A549 (cell line): Measurements from ENCODE around the gene MAPKAP1. TPM values are rescaled to one million over a fixed set of nuclear protein-coding genes. Genes with fewer than 3 reads are reported as not detected.
A peak's percentile ranks its signal among the peaks of the same experiment; 100 is the strongest.
"Not testable (repeated sequence)": the region's sequence is repeated elsewhere in the genome, so short reads cannot be mapped to it uniquely, and the experiment has no call there.

ENCODE experiments used
- ATAC-seq, 2 experiments: fragments of 200-7000 bp in 1 of 2; fragments of >200 bp in 1 of 2; cut with Nextera tagmentation in 1 of 2; cut with Tn5 transposase in 1 of 2; 3 replicates each; pipeline versions ENCODE4 v1.8.0 to v1.9.1; 2018 to 2020; ENCODE audit warnings: mild to moderate bottlenecking in 1 of 2, moderate library complexity in 1 of 2
- CTCF ChIA-PET: fragments of 300-600 bp; sonication (Branson Sonifier 250); formaldehyde crosslinking; extraction: SDS; loops from one replicate; lab custom pipeline; 2021; ENCODE audit warnings: antibody characterized with exemption, inconsistent platforms; lab: Yijun Ruan, JAX
- POLR2A ChIA-PET: fragments of 350-600 bp; formaldehyde crosslinking; extraction: SDS; loops from one replicate; lab custom pipeline; 2021; ENCODE audit warnings: antibody characterized with exemption, inconsistent platforms; lab: Yijun Ruan, JAX
- DNase-seq, 2 experiments: peaks; one replicate each; pipeline versions ENCODE4 v3.0.0 to v3.0.0-alpha.2; 2011 to 2016; ENCODE audit warnings: low read depth in 1 of 2, low spot score in 1 of 2
- FAIRE-seq: peaks from 2 replicates; lab custom pipeline; 2011; peaks lifted over from hg19 to GRCh38; lab: Jason Lieb, UNC
- H3K27ac ChIP-seq, 2 experiments: fragments of >200 bp; sonication (Bioruptor Twin); formaldehyde crosslinking; 3 replicates each; pipeline ENCODE4 v1.5.1; 2016 to 2017
- H3K4me1 ChIP-seq: fragments of >200 bp; sonication (Bioruptor Twin); formaldehyde crosslinking; 3 replicates; pipeline ENCODE4 v1.6.1; 2016
- H3K4me2 ChIP-seq: fragments of >200 bp; sonication (Bioruptor Twin); formaldehyde crosslinking; 3 replicates; pipeline ENCODE4 v1.6.1; 2016
- H3K4me3 ChIP-seq: fragments of >200 bp; sonication (Bioruptor Twin); formaldehyde crosslinking; 3 replicates; pipeline ENCODE4 v1.5.1; 2016
- H3K9me3 ChIP-seq: fragments of >200 bp; sonication (Bioruptor Twin); formaldehyde crosslinking; 3 replicates; pipeline ENCODE4 v1.6.1; 2016
- CTCF ChIP-seq: fragments of >200 bp; sonication (Bioruptor Twin); formaldehyde crosslinking; IDR thresholded peaks from 3 replicates; pipeline ENCODE4 v1.5.1; 2016
- E2F6 ChIP-seq: IDR thresholded peaks from 2 replicates; pipeline ENCODE4 v1.6.1; 2012; ENCODE audit warnings: low read depth, borderline replicate concordance
- ESRRA ChIP-seq: fragments of 150-350 bp; IDR thresholded peaks from 2 replicates; pipeline ENCODE4 v1.6.1; 2014; ENCODE audit warnings: mild to moderate bottlenecking, low read length, borderline replicate concordance
- FOSB ChIP-seq: fragments of 250-450 bp; sonication (Bioruptor Pico); IDR thresholded peaks from 2 replicates; pipeline ENCODE4 v1.5.0; 2020; ENCODE audit warnings: mild to moderate bottlenecking, moderate library complexity
- HEYL ChIP-seq: fragments of 250-450 bp; sonication (Bioruptor Pico); IDR thresholded peaks from 2 replicates; pipeline ENCODE4 v1.8.0; 2021; ENCODE audit warnings: mild to moderate bottlenecking, moderate library complexity
- JUN ChIP-seq, 2 experiments: fragments of >200 bp; sonication (Bioruptor Twin); formaldehyde crosslinking; IDR thresholded peaks; 2 replicates in 1 of 2; 3 replicates in 1 of 2; pipeline ENCODE4 v1.6.1; 2016 to 2017
- JUNB ChIP-seq: fragments of >200 bp; sonication (Bioruptor Twin); formaldehyde crosslinking; IDR thresholded peaks from 2 replicates; pipeline ENCODE4 v1.6.1; 2016
- KDM1A ChIP-seq: fragments of 200-600 bp; sonication (generic); IDR thresholded peaks from 2 replicates; pipeline ENCODE4 v1.6.1; 2016; ENCODE audit warnings: low read depth, mild to moderate bottlenecking
- MAFK ChIP-seq: fragments of 450-650 bp; IDR thresholded peaks from 2 replicates; pipeline ENCODE4 v1.6.1; 2014; ENCODE audit not compliant: partially characterized antibody
- MAX ChIP-seq: IDR thresholded peaks from 2 replicates; pipeline ENCODE4 v1.6.1; 2012
- MAZ ChIP-seq: fragments of 150-350 bp; IDR thresholded peaks from 2 replicates; pipeline ENCODE4 v1.6.1; 2014; ENCODE audit warnings: antibody characterized with exemption, low read depth, low read length, borderline replicate concordance
- NR3C1 ChIP-seq: fragments of >200 bp; sonication (Bioruptor Twin); formaldehyde crosslinking; IDR thresholded peaks from 3 replicates; pipeline ENCODE4 v1.6.1; 2017
- PBX3 ChIP-seq: IDR thresholded peaks from 2 replicates; pipeline ENCODE4 v1.6.1; 2012
- POLR2AphosphoS2 ChIP-seq: conservative IDR thresholded peaks from 2 replicates; pipeline ENCODE4 v1.6.1; 2012; ENCODE audit warnings: low read length, improper control_type of control experiment, inconsistent platforms
- TP53 ChIP-seq: fragments of 250-450 bp; sonication (Bioruptor Pico); IDR thresholded peaks from 2 replicates; pipeline ENCODE4 v1.5.0; 2021; ENCODE audit warnings: mild to moderate bottlenecking, moderate library complexity
- WGBS: methylation state at CpG from one replicate; pipeline ENCODE4 v1.1.6; 2017; ENCODE audit errors: missing lambda C conversion rate; 5-methylcytosine and 5-hydroxymethylcytosine counted together
- polyA plus RNA-seq, 4 experiments: library from polyadenylated mRNA; depleted of rRNA in 3 of 4; stranded (reverse); fragments of >200 nt; fragmentation: RNase III in 1 of 4; extraction: RNeasy Plus Mini Kit Qiagen cat#74134 plus additional on column Dnase treatment in 1 of 4; gene quantifications; 2 replicates in 3 of 4; 3 replicates in 1 of 4; pipeline ENCODE4 v1.2.3, GENCODE V29; 2011 to 2017

Gene MAPKAP1
- polyA plus RNA-seq, 2 of the 4 experiments (the other 2 are of a cell fraction): 49.9 to 119 TPM

- Histone ChIP-seq H3K9me3 (no peaks in the 10 kb centered on the region), H3K27ac (no peak overlapping the region), H3K4me1 (no peaks in the 10 kb centered on the region), H3K4me2 (no peak overlapping the region), H3K4me3 (no peak overlapping the region)
- CTCF ChIA-PET: interaction anchor here (0.6 to 2.2 kb wide), 5 partner anchors 11 to 198 kb away, joined by 3 to 8 read pairs (median 4); no protein-coding TSS in a partner anchor
- TF ChIP-seq MAX (no peak), MAFK (peak; percentile 85)
- no peak for FAIRE-seq
- no peak for DNase-seq
- POLR2A ChIA-PET: interaction anchor here (1.2 kb wide), 1 partner anchor 17 kb away, joined by 3 read pairs; no protein-coding TSS in a partner anchor
- WGBS: 95% methylated on average over 2 of the region's 2 CpGs
- ATAC-seq: no peak
Measured at GRCh38 chr9:125574126-125574877, 132.7 kb downstream of the MAPKAP1 start.

GRCh38 chr9:125572461-125572860 is 134.5 kb downstream of the MAPKAP1 start:
- DNase-seq, FAIRE-seq, POLR2A ChIA-PET, H3K4me3 ChIP-seq, H3K9me3 ChIP-seq, H3K4me2 ChIP-seq, ATAC-seq, H3K27ac ChIP-seq, H3K4me1 ChIP-seq: not testable (repeated sequence)
- CTCF ChIA-PET: interaction anchor here (1.0 to 2.2 kb wide), 2 partner anchors 14 to 826 kb away, joined by 4 to 16 read pairs; no protein-coding TSS in a partner anchor
- 88% methylated on average over 1 of the region's 1 CpG for WGBS

- H3K4me1 ChIP-seq, FAIRE-seq, DNase-seq, ATAC-seq, H3K27ac ChIP-seq, POLR2A ChIA-PET, H3K4me3 ChIP-seq, H3K9me3 ChIP-seq, H3K4me2 ChIP-seq: not testable (repeated sequence)
- WGBS: 95% methylated on average over 3 of the region's 3 CpGs
- CTCF ChIA-PET: interaction anchor here (1.0 to 2.2 kb wide), 2 partner anchors 13 to 827 kb away, joined by 4 to 16 read pairs; no protein-coding TSS in a partner anchor
Measured at GRCh38 chr9:125571824-125572223, 135.2 kb downstream of the MAPKAP1 start.

GRCh38 chr9:125570246-125570645 is 136.8 kb downstream of the MAPKAP1 start:
- ChIA-PET POLR2A (no interaction called here), CTCF (interaction anchor here (1.6 to 4.6 kb wide), 3 partner anchors 10 to 162 kb away, joined by 3 to 28 read pairs (median 9); no protein-coding TSS in a partner anchor)
- Histone ChIP-seq H3K4me3 (no peak overlapping the region), H3K9me3 (no peaks in the 10 kb centered on the region), H3K27ac (no peak overlapping the region), H3K4me1 (no peaks in the 10 kb centered on the region), H3K4me2 (no peak overlapping the region)
- FAIRE-seq: no peak
- ATAC-seq: no peak
- no peak for DNase-seq
- 95% methylated on average over 2 of the region's 2 CpGs for WGBS
- no peak for TF ChIP-seq TP53 (CRISPR knock-in tag)
- TF ChIP-seq HEYL (CRISPR knock-in tag): no peak
- no peak for TF ChIP-seq FOSB
- TF ChIP-seq JUNB: no peak
- no peak for TF ChIP-seq MAZ
- TF ChIP-seq PBX3: no peak
- no peak for TF ChIP-seq E2F6
- TF ChIP-seq CTCF: no peak
- no peak for TF ChIP-seq POLR2AphosphoS2
- TF ChIP-seq NR3C1: no peak
- TF ChIP-seq JUN (IDR thresholded peaks at IDR 0.05): no peak
- TF ChIP-seq MAFK: no peak
- TF ChIP-seq ESRRA: no peak
- no peak for TF ChIP-seq KDM1A
- TF ChIP-seq, all 56 proteins: peak for 0
